NCI-H1092 treated with DMSO at 0.1 percent for 48 hours (cell line): ENCODE measurements around the gene NOP9.
A peak's percentile ranks its signal among the peaks of the same experiment; 100 is the strongest.

Experiments used
- DNase-seq: peaks from one replicate; lab custom pipeline; 2025; lab: John Stamatoyannopoulos, UW

NOP9 gene

GRCh38 chr14:24262821-24263733 lies 36.6 kb upstream of the NOP9 start, which contains the start of gene TGM1:
TGM1 (minus strand) TSS chr14:24263177; CDS start chr14:24262352, 825 bp downstream.
- DNase-seq = no peak

GRCh38 chr14:24263848-24264247 lies 35.8 kb upstream of the NOP9 start:
- DNase-seq = no peak

- no peak for DNase-seq
Observed at GRCh38 chr14:24264298-24264697, 35.4 kb upstream of the NOP9 start.

- DNase-seq = no peak
Observed at GRCh38 chr14:24266344-24267244, 33.1 kb upstream of the NOP9 start.

- DNase-seq = no peak
Observed at GRCh38 chr14:24267516-24267915, 32.1 kb upstream of the NOP9 start.

- DNase-seq = no peak
Observed at GRCh38 chr14:24268225-24268624, 31.4 kb upstream of the NOP9 start.

GRCh38 chr14:24269368-24269767 lies 30.3 kb upstream of the NOP9 start:
- no peak for DNase-seq

- no peak for DNase-seq
Observed at GRCh38 chr14:24269910-24270536, 29.6 kb upstream of the NOP9 start.

- no peak for DNase-seq
Observed at GRCh38 chr14:24270537-24271133, 29.0 kb upstream of the NOP9 start.

GRCh38 chr14:24271134-24271833 lies 28.4 kb upstream of the NOP9 start, which contains the start of gene RABGGTA:
RABGGTA (minus strand) TSS chr14:24271597; CDS start chr14:24271115, 482 bp downstream.
- DNase-seq = peak; percentile 91

- DNase-seq = no peak
Observed at GRCh38 chr14:24271834-24272263, 27.8 kb upstream of the NOP9 start.

- DNase-seq = no peak
Observed at GRCh38 chr14:24272467-24272866, 27.2 kb upstream of the NOP9 start.

- no peak for DNase-seq
Observed at GRCh38 chr14:24273422-24273998, 26.1 kb upstream of the NOP9 start.

GRCh38 chr14:24274101-24274543 lies 25.5 kb upstream of the NOP9 start:
- no peak for DNase-seq

GRCh38 chr14:24277071-24277470 lies 22.6 kb upstream of the NOP9 start:
- no peak for DNase-seq

- no peak for DNase-seq
Observed at GRCh38 chr14:24277606-24278321, 21.9 kb upstream of the NOP9 start.

GRCh38 chr14:24278424-24278823 lies 21.2 kb upstream of the NOP9 start:
- no peak for DNase-seq

GRCh38 chr14:24279301-24280186 lies 20.1 kb upstream of the NOP9 start:
- no peak for DNase-seq
